Activated CD8-positive, alpha-beta memory T cell treated with anti-CD3 and anti-CD28 coated beads for 36 hours (primary cell): ENCODE data around the gene PALS1. TPM values are rescaled to one million over a fixed set of nuclear protein-coding genes. Genes with fewer than 3 reads are reported as not detected.

Source experiments
- CTCF ChIA-PET: fragments of 350-600 bp; sonication (Branson Sonifier 250); formaldehyde crosslinking; loops from one replicate; lab custom pipeline; 2021; ENCODE audit warnings: antibody characterized with exemption; lab: Charles Lee
- POLR2A ChIA-PET: fragments of 350-600 bp; sonication (Branson Sonifier 250); formaldehyde crosslinking; loops from one replicate; lab custom pipeline; 2021; ENCODE audit warnings: antibody characterized with exemption; lab: Charles Lee
- total RNA-seq, 2 experiments: library from RNA; stranded (reverse); gene quantifications; one replicate each; pipeline ENCODE4 v1.2.3, GENCODE V29; 2021

PALS1 gene
- 1 to 10 TPM; 5.9 to 7.0 TPM for total RNA-seq

DNA sequence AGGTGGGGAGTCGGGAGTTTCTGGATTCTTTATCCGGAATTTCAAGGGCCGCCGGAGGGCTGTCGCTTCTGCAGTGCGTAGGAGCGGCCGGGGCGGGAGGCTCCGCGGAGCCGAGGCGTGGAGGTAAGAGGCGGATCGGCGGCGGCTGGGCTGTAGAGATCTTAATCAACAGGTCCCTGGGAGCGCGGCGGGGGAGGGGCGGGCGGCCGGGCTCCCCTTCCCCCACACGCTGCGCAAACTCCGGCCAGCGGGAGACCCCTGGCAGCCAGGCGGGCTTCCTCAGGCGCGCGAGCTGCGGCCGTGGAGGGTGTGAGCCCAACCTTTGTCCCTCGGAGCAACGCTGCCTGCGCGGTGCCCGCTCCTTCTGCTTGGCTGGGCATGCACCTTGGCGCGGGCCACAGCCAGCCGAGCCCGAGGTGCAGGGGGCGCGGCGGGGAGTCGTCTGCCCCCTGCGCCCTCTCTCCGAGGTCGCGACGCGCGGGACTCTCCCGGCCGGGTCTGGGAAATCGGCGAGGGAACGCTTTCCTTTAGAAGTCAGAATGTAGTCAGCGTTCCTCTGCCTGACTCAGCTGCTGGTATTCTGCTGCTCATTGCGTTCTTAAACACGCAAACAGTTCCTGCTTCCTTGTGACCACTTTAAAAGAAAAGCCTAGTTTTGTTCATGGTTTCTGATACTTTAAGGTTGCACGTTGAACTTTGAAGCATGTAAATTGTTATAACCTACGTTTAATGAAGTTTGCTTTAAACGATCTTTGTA, at the start of gene PALS1:
PALS1 (plus strand) TSS at position 25 of the 757 bp plus-strand sequence. CDS start 37,736 bp downstream, outside the sequence.
- CTCF ChIA-PET = interaction anchor here (1.1 kb wide), 1 partner anchor 118 kb away, joined by 3 read pairs; the partner anchor contains the start of genes ATP6V1D and EIF2S1
- POLR2A ChIA-PET = interaction anchor here (0.6 kb wide), 1 partner anchor 454 kb away, joined by 3 read pairs; the partner anchor contains the start of gene RDH11

- POLR2A ChIA-PET = no interaction called here
- CTCF ChIA-PET = no interaction called here
Measured at GRCh38 chr14:67191768-67192290, 49.4 kb upstream of the PALS1 start.

DNA sequence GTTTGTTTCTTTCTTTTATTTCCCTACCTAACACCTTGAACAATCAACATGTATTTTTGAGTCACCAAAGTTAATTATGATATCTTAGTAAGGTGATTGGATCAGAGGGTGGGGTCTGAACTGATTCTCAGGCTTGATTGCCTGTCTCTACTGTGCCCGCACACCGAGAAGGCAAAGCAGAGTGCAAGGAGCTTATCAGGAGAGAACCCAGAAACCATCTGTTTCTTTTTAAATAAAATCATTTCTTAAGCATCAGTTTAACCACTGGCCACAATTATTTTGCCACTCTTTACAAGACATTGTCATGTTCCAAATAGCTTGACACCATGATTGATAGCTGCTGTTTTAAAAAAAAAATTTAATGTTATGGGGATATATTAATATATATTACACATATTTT, 48.9 kb upstream of the PALS1 start:
- CTCF ChIA-PET = no interaction called here

DNA sequence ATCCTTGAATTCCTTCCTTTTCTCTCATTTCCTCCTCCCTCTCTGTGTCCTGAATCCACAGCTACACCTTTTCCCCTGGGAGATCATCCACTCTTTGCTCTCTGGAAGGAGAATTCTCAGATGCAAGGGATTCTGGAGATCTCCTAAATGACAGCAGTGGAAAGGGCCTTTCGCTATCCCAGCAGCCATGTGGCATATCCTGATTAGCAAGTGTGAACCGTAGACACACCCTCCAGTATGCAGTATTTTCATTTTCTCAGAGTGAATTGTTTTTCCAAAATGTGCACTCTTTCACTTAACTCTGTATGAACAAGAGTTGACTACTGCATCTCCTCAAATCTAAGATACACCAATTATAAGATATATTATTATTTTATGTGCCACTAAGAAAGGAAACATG, 46.0 kb upstream of the PALS1 start:
- ChIA-PET CTCF (no interaction called here), POLR2A (no interaction called here)

More for the DNA sequence above, 48.9 kb upstream of the PALS1 start:
- POLR2A ChIA-PET = no interaction called here

GRCh38 chr14:67199016-67199415, 42.2 kb upstream of the PALS1 start:
- ChIA-PET CTCF (no interaction called here), POLR2A (no interaction called here)

DNA sequence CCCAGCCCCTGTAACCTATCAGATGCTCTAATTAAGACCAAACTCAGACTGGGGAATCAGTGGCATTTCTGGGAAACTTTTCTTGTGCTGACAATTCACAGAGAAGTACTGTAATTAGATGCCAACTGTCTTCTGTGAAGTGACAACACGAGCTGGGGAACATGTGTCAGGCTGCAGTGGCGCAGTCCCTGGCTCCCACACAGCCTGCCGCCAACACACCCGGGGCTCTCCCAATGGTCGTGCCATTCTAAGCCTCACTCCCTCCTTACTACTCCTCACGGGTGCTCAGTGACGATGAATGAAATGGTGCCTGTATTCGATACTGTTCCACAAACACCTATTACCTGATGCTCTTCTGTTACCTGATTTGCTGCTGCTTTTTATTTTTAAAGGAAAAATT, 33.4 kb upstream of the PALS1 start:
- ChIA-PET POLR2A (no interaction called here), CTCF (no interaction called here)

DNA sequence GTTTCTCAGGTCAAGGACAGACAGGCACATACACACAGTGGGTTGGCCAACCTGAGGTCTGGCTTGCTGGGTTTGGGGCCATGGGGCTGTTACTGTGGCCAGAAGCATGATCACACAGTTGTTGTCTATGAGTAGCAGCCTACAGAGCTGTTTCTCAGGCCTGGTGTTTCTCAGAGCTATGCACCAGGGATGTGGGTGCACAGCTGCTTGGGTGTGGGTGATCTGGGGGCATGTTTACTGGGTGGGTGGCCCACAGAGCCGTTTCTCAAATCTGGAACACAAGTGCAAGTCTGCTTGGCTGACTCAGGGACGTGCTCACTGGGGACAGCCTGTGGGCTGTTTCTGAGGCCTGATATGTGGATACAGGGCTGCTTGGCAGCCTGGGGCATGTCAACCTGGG, 23.1 kb upstream of the PALS1 start:
- ChIA-PET POLR2A (no interaction called here), CTCF (no interaction called here)

DNA sequence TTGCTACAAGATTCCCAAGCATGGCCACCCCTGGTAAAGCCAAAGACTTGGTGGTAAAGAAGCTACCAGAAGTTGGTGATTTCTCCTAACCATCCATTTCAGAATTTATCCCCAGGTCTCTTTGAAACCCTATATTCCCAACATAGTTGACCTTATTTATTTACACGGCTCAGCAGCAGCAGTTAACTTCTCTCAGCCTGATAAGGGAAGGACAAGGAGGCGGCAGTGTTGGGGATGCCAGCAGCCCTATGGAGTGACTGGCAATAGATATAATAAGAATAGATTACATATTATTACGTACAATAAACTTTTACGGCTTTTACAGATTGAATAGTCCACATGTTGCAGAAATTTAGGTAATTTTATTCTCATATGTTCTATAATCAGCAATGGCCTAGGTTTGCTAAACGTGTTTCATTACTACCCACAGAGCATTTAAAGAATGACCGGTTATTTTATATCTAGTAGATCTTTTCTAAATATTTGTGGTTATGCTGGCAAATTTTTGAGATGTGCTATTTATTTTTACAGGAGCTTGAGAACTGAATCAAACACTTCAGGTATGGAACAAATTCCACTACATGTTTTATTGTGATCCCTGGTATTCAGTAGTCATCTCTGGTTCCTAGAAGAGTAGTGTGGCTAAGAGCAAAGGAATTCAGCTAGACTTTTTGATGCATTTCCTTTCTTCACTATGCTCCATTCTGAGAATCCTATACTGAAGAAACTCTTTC, 19.8 kb upstream of the PALS1 start:
- ChIA-PET POLR2A (no interaction called here), CTCF (no interaction called here)

- CTCF ChIA-PET = no interaction called here
- POLR2A ChIA-PET = no interaction called here
Measured at GRCh38 chr14:67221982-67222328, 19.3 kb upstream of the PALS1 start.

GRCh38 chr14:67225523-67225922, 15.7 kb upstream of the PALS1 start:
- ChIA-PET POLR2A (no interaction called here), CTCF (interaction anchor here (0.5 kb wide), 1 partner anchor 12 kb away, joined by 3 read pairs; no protein-coding TSS in a partner anchor)

GRCh38 chr14:67228325-67228984, 12.8 kb upstream of the PALS1 start:
- POLR2A ChIA-PET = no interaction called here
- CTCF ChIA-PET = no interaction called here

DNA sequence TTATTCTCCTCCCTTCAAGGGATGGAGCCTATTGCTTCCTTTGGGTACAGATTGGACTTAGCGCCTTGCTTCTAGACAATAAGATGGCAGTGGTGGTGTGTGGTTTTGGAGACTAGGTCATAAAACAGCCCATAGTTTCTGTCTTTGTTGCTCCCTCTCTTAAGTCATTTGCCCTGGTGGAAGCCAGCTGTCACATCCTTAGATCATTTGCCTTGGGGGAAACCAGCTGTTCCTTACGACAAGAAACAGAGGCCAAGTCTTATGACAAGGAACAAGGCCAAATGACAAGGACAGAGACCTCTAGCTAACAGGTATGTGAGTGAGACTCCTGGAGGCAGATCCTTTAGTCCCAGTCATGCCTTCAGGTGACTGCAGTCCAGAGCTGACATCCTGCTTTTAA, 9.2 kb upstream of the PALS1 start:
- CTCF ChIA-PET = interaction anchor here (0.8 kb wide), 1 partner anchor 13 kb away, joined by 3 read pairs; no protein-coding TSS in a partner anchor
- POLR2A ChIA-PET = no interaction called here

DNA sequence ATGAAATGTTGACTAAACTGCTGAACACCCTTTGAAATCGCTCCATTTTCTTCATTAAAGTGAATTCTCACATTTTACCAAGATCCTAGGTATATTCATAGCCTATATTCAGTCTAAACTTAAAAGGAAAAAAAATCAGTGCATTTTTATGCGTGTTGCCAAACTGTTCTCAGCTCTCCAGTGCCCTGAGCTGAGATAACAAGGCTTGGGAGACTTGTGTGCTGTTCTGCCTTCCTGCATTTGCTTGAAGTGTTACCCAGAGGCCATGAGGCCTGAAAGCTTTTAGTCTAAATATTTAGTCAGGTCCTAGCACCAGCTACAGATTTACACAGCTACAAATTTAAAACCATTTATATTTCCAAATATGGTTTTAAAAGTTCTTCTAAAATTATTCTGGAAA, 8.6 kb upstream of the PALS1 start:
- ChIA-PET POLR2A (no interaction called here), CTCF (interaction anchor here (0.8 kb wide), 1 partner anchor 13 kb away, joined by 3 read pairs; no protein-coding TSS in a partner anchor)

DNA sequence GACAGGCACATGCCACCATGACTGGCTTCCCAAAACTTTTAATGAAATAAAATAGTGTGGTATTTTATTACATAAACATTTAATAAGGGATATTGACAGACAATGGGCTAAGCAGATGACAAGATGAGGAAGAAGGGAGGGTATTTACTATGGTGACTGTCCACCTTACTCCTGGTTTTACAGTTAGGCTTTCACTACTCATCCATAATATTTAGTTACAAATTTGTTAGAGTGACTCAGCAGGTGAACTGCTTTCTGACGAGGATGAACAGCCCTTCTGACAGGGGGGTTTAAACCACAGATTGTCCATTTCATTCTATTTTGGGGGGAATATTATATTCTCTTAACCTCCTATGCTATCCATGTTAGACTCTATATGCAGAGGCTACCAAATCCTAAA, 3.6 kb upstream of the PALS1 start:
- ChIA-PET CTCF (interaction anchor here (0.7 kb wide), 2 partner anchors 12 to 79 kb away, joined by 3 to 4 read pairs; no protein-coding TSS in a partner anchor), POLR2A (no interaction called here)

DNA sequence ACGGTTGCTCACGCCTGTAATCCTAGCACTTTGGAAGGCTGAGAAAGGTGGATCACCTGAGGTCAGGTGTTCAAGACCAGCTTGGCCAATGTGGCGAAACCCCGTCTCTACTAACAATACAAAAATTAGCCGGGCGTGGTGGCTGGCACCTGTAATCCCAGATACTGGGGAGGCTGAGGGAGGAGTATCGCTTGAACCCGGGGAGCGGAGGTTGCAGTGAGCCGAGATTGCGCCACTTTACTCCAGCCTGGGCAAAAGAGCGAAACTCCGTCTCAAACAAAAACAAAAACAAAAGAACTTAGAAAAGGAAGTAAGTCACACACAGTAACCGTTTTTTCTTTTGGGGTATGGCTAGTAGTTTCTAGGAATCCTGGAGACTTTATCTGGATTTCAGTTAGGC, 1.7 kb upstream of the PALS1 start:
- POLR2A ChIA-PET = no interaction called here
- CTCF ChIA-PET = interaction anchor here (0.7 kb wide), 1 partner anchor 73 kb away, joined by 3 read pairs; no protein-coding TSS in a partner anchor

DNA sequence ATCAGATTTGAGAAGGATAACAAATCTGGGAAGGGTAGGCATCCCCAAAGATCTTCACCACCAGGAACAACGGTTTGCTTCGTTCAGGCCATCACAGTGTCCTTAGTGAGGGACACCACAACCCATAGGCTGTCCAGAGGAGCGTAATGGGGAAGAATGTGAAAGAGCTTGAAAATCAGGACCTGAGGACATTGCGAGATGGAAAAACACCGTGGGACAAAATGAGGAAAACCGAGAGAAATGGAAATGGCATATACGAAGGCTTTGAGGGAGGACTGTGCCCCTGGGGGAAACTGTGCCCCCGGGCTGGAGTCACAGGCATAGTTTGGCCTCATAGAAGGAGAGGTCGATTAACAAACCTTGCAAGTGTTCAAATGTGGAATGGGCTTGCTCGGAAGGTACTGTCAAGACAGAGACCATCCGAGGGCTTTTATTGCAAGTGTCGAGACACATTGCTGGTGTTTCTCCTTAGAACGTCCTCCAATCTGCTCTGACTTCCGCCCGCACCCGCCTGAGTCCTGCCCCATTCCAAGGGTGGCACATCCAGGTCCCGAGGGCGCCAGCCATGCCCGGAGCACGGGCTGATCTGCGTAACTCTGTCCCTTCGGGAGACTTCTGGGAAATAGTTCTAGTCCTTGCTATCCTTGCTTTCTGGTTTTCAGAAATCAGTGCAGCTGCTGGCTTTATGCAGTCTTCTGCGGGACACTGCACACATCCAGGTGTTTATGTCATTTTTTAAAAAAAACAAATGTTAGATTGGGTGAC, 885 bp upstream of the PALS1 start:
- CTCF ChIA-PET = interaction anchor here (1.1 kb wide), 1 partner anchor 119 kb away, joined by 3 read pairs; the partner anchor contains the start of genes ATP6V1D and EIF2S1
- POLR2A ChIA-PET = interaction anchor here (0.6 kb wide), 1 partner anchor 455 kb away, joined by 3 read pairs; the partner anchor contains the start of gene RDH11

- ChIA-PET CTCF (interaction anchor here (1.1 kb wide), 1 partner anchor 119 kb away, joined by 3 read pairs; the partner anchor contains the start of genes ATP6V1D and EIF2S1), POLR2A (interaction anchor here (0.6 kb wide), 1 partner anchor 455 kb away, joined by 3 read pairs; the partner anchor contains the start of gene RDH11)
Measured at GRCh38 chr14:67240978-67241410, 241 bp upstream of the PALS1 start.

GRCh38 chr14:67242168-67242420, 859 bp downstream of the PALS1 start:
- CTCF ChIA-PET = no interaction called here
- POLR2A ChIA-PET = no interaction called here

DNA sequence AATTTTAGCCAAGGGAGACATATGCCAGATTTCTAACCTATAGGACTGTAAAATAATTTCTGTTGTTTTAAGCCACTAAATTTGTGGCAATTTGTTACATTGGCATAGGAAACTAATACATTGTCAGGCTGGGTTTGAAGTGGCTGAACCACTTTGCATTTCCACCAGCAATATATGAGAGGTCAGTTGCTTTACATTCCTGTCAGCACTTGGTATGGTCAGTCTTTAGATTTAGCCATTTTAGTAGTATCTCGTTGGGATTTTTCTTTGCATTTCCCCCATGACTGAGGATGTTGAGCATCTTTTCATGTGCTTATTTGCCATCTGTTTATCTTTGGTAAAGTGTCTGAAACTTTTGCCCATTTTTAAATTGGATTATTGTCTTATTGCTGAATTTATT, 3.9 kb downstream of the PALS1 start:
- ChIA-PET POLR2A (no interaction called here), CTCF (no interaction called here)
